Measurements from ENCODE around the gene NFIA. TPM values are rescaled to one million over a fixed set of nuclear protein-coding genes. Genes with fewer than 3 reads are reported as not detected.
"Not testable (repeated sequence)": the region's sequence is repeated elsewhere in the genome, so short reads cannot be mapped to it uniquely, and the experiment has no call there.

NFIA gene
- polyA plus RNA-seq, 3 donors = 1.4 to 5.3 (median 2.4) TPM

DNA sequence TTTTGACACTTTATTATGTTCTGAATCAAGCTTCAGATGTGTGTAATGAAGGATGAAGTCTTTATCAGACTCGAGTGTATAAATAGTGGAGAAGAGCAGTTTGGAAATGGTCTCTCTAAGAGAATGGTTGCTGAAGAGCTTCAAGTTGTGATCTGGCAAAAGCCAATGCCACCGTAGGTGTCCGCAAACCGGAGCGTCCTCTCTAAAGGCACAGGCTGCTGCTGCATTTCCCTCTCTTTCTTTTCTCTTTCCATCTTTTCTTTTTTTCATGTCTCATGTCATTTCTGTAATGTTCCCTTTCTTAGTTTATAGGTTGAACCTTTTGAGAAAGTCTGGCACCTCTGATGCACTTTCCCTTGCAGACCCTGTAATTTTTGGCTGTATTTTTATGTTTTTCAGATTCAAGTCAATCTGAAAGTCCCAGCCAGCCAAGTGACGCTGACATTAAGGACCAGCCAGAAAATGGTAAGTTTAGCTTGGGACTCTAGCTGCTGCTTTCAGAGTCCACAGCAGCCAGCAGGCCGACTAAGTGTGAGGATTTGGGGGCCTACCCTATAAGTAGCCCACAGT, 194.8 kb downstream of the NFIA start:
- DNase-seq = no peak
- intact Hi-C loops (cut with micrococcal nuclease) = no loop called here
- H3K9ac ChIP-seq (ENCODE audit: insufficient read depth, low read length, poor library complexity, severe bottlenecking) = no peak overlapping the region
- no peak overlapping the region for H3K4me3 Mint-ChIP-seq
- H3K9me3 ChIP-seq (replicated peaks in 1 of 2; ENCODE audit: control insufficient read depth in 1 of 2, insufficient read depth in 1 of 2, low read length in 2 of 2) = no peaks in the 10 kb centered on the region
- TF ChIP-seq, protein P1, sequence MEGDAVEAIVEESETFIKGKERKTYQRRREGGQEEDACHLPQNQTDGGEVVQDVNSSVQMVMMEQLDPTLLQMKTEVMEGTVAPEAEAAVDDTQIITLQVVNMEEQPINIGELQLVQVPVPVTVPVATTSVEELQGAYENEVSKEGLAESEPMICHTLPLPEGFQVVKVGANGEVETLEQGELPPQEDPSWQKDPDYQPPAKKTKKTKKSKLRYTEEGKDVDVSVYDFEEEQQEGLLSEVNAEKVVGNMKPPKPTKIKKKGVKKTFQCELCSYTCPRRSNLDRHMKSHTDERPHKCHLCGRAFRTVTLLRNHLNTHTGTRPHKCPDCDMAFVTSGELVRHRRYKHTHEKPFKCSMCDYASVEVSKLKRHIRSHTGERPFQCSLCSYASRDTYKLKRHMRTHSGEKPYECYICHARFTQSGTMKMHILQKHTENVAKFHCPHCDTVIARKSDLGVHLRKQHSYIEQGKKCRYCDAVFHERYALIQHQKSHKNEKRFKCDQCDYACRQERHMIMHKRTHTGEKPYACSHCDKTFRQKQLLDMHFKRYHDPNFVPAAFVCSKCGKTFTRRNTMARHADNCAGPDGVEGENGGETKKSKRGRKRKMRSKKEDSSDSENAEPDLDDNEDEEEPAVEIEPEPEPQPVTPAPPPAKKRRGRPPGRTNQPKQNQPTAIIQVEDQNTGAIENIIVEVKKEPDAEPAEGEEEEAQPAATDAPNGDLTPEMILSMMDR (IDR thresholded peaks at IDR 0.05) = no peak
- H3K4me2 ChIP-seq (replicated peaks; ENCODE audit: extremely low read depth, low read length, poor library complexity, severe bottlenecking) = no peak overlapping the region
- peaks cover 0 to 1% of the 10 kb centered on the region in 2 donors for H3K36me3 Mint-ChIP-seq
- 97% methylated on average over 5 of the region's 7 CpGs for WGBS (ENCODE audit: insufficient coverage)
- peaks cover 4% of the 10 kb centered on the region for H3K4me1 Mint-ChIP-seq
- no peak overlapping the region for H3K27ac Mint-ChIP-seq
- no peaks in the 10 kb centered on the region for H3K79me2 ChIP-seq (ENCODE audit: insufficient read depth, low read length)
- H3K4me1 ChIP-seq (ENCODE audit: control insufficient read depth in 1 of 2, insufficient read depth in 2 of 2, low read length in 2 of 2) = peaks cover 0 to 6% of the 10 kb centered on the region in 2 donors
- no peak overlapping the region for H3K27ac ChIP-seq (ENCODE audit: low read depth in 1 of 2, low read length in 2 of 2)
- H3K27me3 Mint-ChIP-seq (ENCODE audit: low read depth in 3 of 3) = peaks cover 0 to 2% (median 0%) of the 10 kb centered on the region in 3 donors
- no peaks in the 10 kb centered on the region for H3K27me3 ChIP-seq (ENCODE audit: control insufficient read depth in 2 of 2, insufficient read depth in 2 of 2, low read length in 2 of 2)
- no peaks in the 10 kb centered on the region for H3K36me3 ChIP-seq (replicated peaks in 1 of 2; ENCODE audit: control insufficient read depth in 1 of 2, insufficient read depth in 2 of 2, low read length in 2 of 2)
- no peak overlapping the region for H3K4me3 ChIP-seq (replicated peaks in 1 of 3; ENCODE audit: low read depth in 2 of 3, low read length in 3 of 3)
- H4K20me1 ChIP-seq (ENCODE audit: insufficient read depth, low read length) = no peaks in the 10 kb centered on the region
- no peaks in the 10 kb centered on the region for H3K9me3 Mint-ChIP-seq
- H2AFZ ChIP-seq (ENCODE audit: insufficient read depth, low read depth, low read length, poor library complexity, severe bottlenecking) = no peak overlapping the region

DNA sequence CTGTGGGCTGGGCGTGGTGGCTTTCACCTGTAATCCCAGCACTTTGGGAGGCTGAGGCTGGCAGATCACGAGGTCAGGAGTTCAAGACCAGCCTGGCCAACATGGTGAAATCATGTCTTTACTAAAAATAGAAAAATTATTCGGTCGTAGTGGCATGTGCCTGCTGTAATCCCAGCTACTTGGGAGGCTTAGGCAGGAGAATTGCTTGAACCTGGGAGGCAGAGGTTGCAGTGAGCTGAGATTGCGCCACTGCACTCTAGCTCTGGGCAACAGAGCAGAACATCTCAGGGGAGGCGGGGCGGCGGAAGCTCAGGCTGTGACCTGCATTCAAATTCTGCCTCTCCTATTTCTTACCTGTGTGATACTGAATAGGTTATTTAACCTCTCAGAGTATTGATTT, 196.1 kb downstream of the NFIA start:
- H3K36me3 Mint-ChIP-seq; H3K9me3 Mint-ChIP-seq; DNase-seq; intact Hi-C loops (cut with micrococcal nuclease); H3K9me3 ChIP-seq (replicated peaks in 1 of 2; ENCODE audit: control insufficient read depth in 1 of 2, insufficient read depth in 1 of 2, low read length in 2 of 2); H3K27me3 ChIP-seq (ENCODE audit: control insufficient read depth in 2 of 2, insufficient read depth in 2 of 2, low read length in 2 of 2); H3K4me1 Mint-ChIP-seq; H3K9ac ChIP-seq (ENCODE audit: insufficient read depth, low read length, poor library complexity, severe bottlenecking); H3K4me1 ChIP-seq (ENCODE audit: control insufficient read depth in 1 of 2, insufficient read depth in 2 of 2, low read length in 2 of 2); H2AFZ ChIP-seq (ENCODE audit: insufficient read depth, low read depth, low read length, poor library complexity, severe bottlenecking); H3K4me3 ChIP-seq (replicated peaks in 1 of 3; ENCODE audit: low read depth in 2 of 3, low read length in 3 of 3); H3K27ac ChIP-seq (ENCODE audit: low read depth in 1 of 2, low read length in 2 of 2); H3K79me2 ChIP-seq (ENCODE audit: insufficient read depth, low read length); H3K4me3 Mint-ChIP-seq; H3K36me3 ChIP-seq (replicated peaks in 1 of 2; ENCODE audit: control insufficient read depth in 1 of 2, insufficient read depth in 2 of 2, low read length in 2 of 2); H4K20me1 ChIP-seq (ENCODE audit: insufficient read depth, low read length); H3K27me3 Mint-ChIP-seq (ENCODE audit: low read depth in 3 of 3); H3K27ac Mint-ChIP-seq; H3K4me2 ChIP-seq (replicated peaks; ENCODE audit: extremely low read depth, low read length, poor library complexity, severe bottlenecking): not testable (repeated sequence)
- WGBS (ENCODE audit: insufficient coverage) = 90% methylated on average over 4 of the region's 8 CpGs
